K562 (cell line): Measurements from ENCODE around the gene NMS.

ENCODE experiments used
- MTA2 ChIP-seq: fragments of 450-650 bp; IDR thresholded peaks from 2 replicates; pipeline ENCODE4 v1.6.1; 2016; ENCODE audit warnings: low read depth
- NFYB ChIP-seq: IDR thresholded peaks from 2 replicates; pipeline ENCODE4 v1.6.1; 2011; ENCODE audit warnings: mild to moderate bottlenecking, moderate library complexity; ENCODE audit not compliant: insufficient read length; ENCODE audit errors: extremely low read depth
- RBM25 ChIP-seq: fragments of 200-400 bp; formaldehyde crosslinking; IDR thresholded peaks from 2 replicates; pipeline ENCODE4 v1.6.1; 2018; ENCODE audit warnings: low read length, low read depth, moderate library complexity; ENCODE audit not compliant: severe bottlenecking
- RCOR1 ChIP-seq, 2 experiments: IDR thresholded peaks; 2 replicates each; pipeline ENCODE4 v1.6.1; 2012; ENCODE audit warnings: low read depth in 2 of 2, low read length in 2 of 2, borderline replicate concordance in 1 of 2, improper control_type of control experiment in 1 of 2
- ZNF561 ChIP-seq: fragments of 450-650 bp; formaldehyde crosslinking; conservative IDR thresholded peaks from 2 replicates; pipeline ENCODE4 v1.4.0; 2020; ENCODE audit warnings: mild to moderate bottlenecking, moderate library complexity
- TF ChIP-seq, protein P1 (sequence below): fragments of 250-450 bp; sonication (Bioruptor Pico); IDR thresholded peaks from 2 replicates; pipeline ENCODE4 v1.8.0; 2021; ENCODE audit warnings: moderate library complexity, mild to moderate bottlenecking, inconsistent platforms
- TF ChIP-seq, protein P2 (sequence below): fragments of 450-650 bp; IDR thresholded peaks from 2 replicates; pipeline ENCODE4 v1.6.1; 2016; ENCODE audit warnings: low read depth, mild to moderate bottlenecking, moderate library complexity

DNA sequence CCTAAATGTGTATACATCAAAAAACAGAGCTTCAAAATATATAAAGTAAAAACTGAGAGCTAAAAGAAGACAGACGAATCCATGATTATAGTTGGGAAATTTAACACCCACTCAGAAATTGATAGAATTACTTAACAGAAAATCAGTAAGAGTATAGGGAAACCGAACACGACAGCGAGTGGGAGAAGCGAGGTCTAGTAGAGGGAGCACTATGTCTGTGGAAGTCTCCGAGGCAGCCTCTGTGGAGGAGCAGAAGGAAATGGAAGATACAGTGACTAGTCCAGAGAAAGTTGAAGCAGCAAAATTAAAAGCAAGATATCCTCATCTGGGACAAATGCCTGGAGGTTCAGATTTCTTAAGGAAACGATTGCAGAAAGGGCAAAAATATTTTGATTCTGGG is 38.8 kb downstream of the NMS start:
- TF ChIP-seq RCOR1 (IDR thresholded peaks at IDR 0.05; ENCODE audit: borderline replicate concordance in 1 of 2, low read depth in 2 of 2, low read length in 2 of 2) (no peak), RBM25 (no peak), ZNF561 (CRISPR knock-in tag) (no peak), NFYB (no peak), MTA2 (no peak)
- TF ChIP-seq, protein P1, sequence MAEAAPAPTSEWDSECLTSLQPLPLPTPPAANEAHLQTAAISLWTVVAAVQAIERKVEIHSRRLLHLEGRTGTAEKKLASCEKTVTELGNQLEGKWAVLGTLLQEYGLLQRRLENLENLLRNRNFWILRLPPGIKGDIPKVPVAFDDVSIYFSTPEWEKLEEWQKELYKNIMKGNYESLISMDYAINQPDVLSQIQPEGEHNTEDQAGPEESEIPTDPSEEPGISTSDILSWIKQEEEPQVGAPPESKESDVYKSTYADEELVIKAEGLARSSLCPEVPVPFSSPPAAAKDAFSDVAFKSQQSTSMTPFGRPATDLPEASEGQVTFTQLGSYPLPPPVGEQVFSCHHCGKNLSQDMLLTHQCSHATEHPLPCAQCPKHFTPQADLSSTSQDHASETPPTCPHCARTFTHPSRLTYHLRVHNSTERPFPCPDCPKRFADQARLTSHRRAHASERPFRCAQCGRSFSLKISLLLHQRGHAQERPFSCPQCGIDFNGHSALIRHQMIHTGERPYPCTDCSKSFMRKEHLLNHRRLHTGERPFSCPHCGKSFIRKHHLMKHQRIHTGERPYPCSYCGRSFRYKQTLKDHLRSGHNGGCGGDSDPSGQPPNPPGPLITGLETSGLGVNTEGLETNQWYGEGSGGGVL (CRISPR knock-in tag) = no peak
- TF ChIP-seq, protein P2, sequence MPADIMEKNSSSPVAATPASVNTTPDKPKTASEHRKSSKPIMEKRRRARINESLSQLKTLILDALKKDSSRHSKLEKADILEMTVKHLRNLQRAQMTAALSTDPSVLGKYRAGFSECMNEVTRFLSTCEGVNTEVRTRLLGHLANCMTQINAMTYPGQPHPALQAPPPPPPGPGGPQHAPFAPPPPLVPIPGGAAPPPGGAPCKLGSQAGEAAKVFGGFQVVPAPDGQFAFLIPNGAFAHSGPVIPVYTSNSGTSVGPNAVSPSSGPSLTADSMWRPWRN = no peak
